ENCODE results near the gene XPNPEP2.

XPNPEP2 gene, protein sequence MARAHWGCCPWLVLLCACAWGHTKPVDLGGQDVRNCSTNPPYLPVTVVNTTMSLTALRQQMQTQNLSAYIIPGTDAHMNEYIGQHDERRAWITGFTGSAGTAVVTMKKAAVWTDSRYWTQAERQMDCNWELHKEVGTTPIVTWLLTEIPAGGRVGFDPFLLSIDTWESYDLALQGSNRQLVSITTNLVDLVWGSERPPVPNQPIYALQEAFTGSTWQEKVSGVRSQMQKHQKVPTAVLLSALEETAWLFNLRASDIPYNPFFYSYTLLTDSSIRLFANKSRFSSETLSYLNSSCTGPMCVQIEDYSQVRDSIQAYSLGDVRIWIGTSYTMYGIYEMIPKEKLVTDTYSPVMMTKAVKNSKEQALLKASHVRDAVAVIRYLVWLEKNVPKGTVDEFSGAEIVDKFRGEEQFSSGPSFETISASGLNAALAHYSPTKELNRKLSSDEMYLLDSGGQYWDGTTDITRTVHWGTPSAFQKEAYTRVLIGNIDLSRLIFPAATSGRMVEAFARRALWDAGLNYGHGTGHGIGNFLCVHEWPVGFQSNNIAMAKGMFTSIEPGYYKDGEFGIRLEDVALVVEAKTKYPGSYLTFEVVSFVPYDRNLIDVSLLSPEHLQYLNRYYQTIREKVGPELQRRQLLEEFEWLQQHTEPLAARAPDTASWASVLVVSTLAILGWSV

GRCh38 chrX:129738466-129739308 lies at the start of gene XPNPEP2:
Gene XPNPEP2 (plus strand): TSS chrX:129738979. CDS start chrX:129739214, 235 bp downstream.
- no peak for DNase-seq (ENCODE audit: low spot score)

- DNase-seq (ENCODE audit: low spot score) = no peak
These were observed 49.0 kb upstream of the XPNPEP2 start for GRCh38 chrX:129689796-129690195.

DNA sequence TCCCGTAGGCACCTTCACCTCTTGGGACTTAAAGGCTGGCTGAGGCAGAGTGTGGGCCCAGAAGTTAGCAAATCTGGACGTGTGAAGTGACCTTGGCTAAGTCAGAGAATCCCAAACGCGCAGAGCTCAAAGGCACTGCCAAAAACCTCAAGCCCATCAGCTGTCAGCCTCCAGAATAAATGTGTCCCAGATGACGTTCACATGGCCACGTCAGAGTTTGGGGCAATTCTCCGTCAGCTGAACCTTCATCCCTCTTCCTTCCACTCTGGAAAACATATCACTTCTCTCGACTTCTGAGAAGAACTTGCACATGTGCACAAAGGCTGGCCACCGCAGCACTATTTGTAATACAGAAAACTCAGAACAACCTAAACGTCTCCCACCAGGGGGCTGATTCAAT lies 48.3 kb upstream of the XPNPEP2 start:
- no peak for DNase-seq (ENCODE audit: low spot score)

- DNase-seq (ENCODE audit: low spot score) = no peak
These were observed 45.4 kb upstream of the XPNPEP2 start for GRCh38 chrX:129693354-129693753.

GRCh38 chrX:129694805-129695204 lies 44.0 kb upstream of the XPNPEP2 start:
- no peak for DNase-seq (ENCODE audit: low spot score)

- DNase-seq (ENCODE audit: low spot score) = no peak
These were observed 43.2 kb upstream of the XPNPEP2 start for GRCh38 chrX:129695535-129695934.

DNA sequence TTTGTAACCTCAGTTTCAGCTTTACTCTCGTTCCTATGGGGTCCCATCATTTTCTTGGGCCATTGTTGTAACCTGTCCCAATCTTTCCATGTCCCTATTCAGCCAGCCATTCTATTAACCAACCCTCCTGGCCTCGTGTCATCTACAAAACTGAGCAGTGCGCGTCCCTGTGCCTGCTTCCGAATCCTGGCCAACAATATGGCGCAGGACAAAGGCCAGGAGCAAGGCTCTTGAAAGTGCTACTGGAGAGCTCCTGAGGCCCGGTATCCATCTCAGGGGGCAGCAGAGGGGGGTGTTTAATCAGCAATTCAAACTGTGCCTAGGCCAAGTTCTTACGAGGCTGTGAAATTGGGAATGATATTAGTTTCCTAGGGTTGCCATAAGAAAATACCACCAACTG lies 42.8 kb upstream of the XPNPEP2 start:
- DNase-seq (ENCODE audit: low spot score) = no peak

GRCh38 chrX:129696463-129697155 lies 42.2 kb upstream of the XPNPEP2 start:
- no peak for DNase-seq (ENCODE audit: low spot score)

GRCh38 chrX:129697204-129697829 lies 41.5 kb upstream of the XPNPEP2 start:
- no peak for DNase-seq (ENCODE audit: low spot score)

DNA sequence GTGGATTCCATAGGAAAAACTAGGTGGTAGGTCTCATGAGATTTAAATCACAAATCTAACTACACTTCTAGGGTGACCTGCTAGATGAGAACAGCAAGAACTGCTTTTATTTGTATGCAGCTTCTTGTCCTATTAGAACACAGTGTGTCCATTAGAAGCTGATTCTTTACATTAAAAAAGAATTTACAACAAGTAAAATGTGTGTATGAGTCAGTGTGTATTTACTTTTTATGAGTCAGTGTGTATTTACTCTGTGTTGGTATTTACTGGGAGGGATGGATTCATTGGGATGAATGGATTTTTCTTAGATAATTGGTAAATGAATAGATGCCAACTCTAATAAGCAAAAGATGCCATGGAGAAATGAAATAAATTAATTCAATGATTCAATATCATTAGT lies 40.6 kb upstream of the XPNPEP2 start:
- no peak for DNase-seq (ENCODE audit: low spot score)

DNA sequence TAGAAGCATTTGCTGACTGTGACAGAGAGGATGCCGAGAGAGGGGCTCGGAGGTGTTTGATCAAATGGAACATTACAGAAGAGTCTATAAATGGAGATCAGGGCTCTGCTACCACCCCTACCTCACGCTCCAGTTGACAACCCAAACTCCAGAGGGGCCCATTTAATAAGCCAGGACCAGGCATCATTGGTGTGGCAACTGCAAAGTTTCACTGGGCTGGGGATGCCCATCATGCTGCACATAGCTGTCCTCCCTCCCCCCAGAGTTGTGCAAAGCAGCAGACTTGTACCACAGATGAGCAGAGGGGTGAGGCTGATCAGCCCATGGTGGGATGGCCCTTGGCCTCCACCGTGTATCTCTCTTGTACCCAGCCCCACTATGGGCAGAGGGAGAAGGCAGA lies 38.2 kb upstream of the XPNPEP2 start:
- DNase-seq (ENCODE audit: low spot score) = no peak

DNA sequence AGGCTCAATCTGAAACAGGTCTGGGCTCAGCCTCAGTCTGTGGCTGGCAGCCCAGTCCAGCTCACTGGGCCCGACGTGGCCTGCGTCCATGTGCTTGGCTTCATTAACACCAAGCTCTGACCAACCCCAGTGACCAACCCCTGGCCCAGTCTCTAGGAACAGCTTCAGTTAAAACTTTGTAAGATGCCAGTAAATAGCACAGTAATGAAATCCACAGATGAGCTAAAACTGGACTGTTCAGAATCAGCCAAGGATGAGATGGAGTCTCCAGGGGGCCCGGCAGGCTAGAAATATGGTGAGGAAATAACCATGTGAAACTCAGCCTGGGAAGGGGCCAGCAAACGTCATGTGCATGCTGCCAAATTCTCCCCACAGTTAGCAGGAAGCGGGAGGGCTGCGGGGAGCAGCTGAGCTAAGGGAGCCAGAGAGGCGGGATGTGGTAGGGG lies 37.1 kb upstream of the XPNPEP2 start:
- no peak for DNase-seq (ENCODE audit: low spot score)

DNA sequence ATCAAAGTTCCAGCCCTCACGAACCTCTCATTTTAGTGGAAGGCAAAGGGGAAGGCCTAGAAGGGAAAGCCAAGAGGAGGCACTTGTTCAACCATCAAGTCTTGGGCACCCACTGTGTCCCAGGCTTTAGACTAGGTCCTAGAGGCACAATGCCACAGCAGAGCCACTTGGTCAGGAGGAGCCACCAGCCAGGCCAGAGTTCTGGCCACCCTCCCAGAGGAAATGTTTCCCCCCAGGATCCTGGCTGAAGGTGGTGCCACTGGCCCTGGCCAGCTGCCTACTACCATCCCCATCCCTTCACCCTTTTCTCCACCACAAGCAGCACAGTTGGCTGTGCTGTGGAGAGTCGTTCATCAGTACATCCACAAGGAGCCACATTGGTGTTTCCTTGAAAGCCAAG lies 34.3 kb upstream of the XPNPEP2 start:
- DNase-seq (ENCODE audit: low spot score) = no peak

DNA sequence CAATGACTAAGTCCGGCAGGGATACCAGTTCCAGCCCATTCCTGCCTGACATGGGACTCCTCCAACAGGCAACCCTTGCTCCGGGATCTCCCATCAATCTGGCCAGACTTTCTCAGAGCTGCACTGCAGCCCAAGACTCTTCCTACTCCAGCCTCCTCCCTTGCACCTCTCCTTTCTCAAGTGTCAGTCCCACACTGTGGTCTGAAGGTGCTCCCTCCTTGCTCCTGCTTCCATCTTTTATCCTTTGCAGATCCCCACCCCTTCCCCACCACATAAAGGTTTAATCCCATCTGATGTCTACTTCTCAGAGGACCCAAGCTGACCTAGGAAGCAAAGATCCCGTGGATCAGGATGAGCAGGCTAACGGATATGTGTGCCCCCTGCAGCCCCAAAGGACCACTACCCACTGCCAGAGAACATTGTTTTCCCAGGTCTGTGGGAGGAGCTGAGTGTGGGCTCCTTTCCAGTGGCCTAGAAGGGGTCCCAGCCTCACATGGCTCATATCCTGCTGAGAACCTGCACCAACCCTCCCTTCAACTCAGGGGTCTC lies 33.3 kb upstream of the XPNPEP2 start:
- no peak for DNase-seq (ENCODE audit: low spot score)

- DNase-seq (ENCODE audit: low spot score) = no peak
These were observed 32.8 kb upstream of the XPNPEP2 start for GRCh38 chrX:129705988-129706387.

DNA sequence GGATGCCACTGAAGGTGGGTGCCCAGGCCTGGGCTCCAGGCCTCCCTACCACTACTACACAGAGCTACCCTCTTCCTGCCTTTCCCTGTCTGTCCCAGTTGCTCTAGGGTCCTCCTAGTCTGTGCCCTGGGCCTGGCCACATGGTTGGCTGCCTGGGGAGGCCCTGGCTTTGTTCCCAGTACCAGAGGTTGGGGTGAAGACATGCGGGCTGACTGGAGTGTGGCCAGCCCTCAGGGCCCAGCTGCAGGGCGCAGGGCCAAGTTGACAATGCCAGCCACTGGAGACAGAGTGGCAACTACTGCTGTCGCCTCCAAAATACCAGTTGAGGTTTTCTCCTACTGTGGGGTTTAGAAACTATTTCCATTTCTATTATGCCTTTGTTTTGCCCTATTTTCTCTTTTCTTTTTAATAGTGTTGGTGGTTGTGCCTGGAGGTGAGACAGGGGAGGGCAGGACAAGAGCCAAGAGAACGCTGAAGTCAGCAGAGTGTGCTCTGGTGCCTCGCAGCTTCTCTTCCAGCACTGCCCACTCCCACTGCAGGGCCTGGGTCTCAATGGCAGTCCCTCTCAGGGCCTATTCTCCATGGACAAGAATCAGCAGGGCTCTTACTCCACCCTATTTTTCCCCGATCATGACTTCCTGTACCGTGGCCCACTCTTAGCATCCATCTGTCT lies 32.2 kb upstream of the XPNPEP2 start:
- DNase-seq (ENCODE audit: low spot score) = no peak

DNA sequence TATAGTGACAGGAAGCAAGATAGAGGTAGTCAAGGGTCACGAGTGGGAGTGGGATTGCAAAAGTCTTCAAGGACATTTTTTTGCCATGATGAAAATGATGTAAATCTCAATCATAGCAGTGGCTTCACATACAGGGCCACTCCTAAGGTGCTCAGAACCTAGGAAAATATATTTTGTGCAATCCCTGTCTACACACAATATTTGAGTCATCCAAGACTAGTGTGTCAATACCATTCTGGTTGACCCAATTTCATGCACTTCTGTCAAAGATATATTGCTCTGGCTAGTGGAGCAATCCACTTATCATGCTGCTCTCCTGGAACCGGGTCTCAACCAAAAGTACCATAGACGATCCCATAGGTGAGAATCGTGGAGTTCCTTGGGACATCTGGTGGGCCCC lies 24.2 kb upstream of the XPNPEP2 start:
- DNase-seq (ENCODE audit: low spot score) = no peak

DNA sequence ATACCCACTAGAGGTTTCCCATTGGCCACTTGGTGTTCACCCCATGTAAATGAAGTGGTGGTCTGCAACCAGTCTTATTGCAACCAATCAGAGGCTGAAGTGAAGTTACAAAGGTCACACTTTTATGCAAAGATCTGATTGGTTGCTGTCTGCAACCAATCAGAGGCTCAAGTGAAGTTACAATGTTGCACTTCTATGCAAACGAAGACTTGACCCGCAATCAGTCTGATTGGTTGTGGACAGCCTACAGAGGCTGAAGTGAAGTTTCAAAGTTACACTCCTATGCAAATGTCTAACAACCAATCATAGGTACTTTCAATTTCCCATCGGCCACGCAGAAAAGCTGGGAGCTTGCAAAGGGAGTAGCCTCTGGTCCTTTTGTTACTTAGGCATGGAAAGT lies 22.3 kb upstream of the XPNPEP2 start:
- no peak for DNase-seq (ENCODE audit: low spot score)

DNA sequence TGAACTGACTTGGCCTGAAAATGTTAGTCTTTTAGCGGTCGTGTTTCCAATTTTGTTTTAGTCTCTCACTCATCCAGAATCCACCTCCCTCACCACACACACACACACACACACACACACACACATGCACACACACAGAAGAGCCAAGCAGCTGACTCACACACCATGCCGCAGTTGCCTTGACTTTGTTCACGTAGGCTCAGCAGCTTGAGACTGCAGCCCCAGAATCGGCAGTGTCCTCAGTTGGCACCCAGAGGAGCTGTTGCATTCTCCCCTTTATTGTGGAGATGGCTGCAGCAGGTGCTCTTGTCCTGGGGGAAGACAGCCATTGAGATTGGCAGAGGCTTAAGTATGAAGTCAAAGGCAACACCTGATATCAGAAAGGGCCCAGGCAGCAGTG lies 20.9 kb upstream of the XPNPEP2 start:
- DNase-seq (ENCODE audit: low spot score) = no peak

DNA sequence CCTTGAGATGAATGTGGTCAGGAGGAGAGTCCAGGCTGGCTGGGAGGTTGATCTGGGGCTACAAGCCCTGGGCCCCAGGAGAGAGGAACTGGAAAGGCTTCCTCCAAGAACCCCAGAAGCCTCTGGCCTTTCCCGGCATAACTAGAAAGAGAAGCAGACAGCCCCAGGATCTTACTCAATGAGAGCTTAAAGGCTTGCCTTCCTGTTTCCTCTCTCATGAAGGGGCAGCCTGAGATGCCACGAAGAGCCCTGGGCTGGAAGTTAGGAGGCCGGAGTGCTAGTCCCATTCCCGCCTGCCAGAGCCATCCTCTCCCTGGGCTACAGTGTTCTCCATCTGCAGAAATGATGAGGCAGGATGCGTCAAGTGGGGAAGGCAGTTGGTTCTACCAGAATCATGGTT lies 20.1 kb upstream of the XPNPEP2 start:
- no peak for DNase-seq (ENCODE audit: low spot score)

DNA sequence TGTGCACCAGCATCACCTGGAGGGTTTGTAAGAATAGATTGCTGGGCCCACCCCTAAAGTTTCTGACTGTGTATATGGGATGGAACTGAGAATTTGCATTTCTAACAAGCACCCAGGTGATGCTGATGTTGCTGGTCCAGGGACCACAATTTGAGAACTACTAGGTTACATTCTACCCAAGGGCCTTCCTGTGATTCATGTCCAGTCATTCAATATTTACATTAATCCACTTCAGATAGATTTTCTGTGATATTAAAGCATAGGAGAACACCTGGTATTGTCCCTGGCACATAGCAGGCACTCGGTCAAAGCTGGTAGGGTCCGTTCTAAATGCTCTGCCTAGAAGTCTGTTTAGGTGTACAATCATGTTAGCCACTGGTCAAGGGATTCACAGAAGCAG lies 19.5 kb upstream of the XPNPEP2 start:
- no peak for DNase-seq (ENCODE audit: low spot score)

Data from NAMALWA (cell line).